Effector CD8-positive, alpha-beta T cell (primary cell): ENCODE results near the gene CNKSR3.

Experiments used
- DNase-seq: peaks from one replicate; lab custom pipeline; 2025; lab: John Stamatoyannopoulos, UW

CNKSR3 gene

DNA sequence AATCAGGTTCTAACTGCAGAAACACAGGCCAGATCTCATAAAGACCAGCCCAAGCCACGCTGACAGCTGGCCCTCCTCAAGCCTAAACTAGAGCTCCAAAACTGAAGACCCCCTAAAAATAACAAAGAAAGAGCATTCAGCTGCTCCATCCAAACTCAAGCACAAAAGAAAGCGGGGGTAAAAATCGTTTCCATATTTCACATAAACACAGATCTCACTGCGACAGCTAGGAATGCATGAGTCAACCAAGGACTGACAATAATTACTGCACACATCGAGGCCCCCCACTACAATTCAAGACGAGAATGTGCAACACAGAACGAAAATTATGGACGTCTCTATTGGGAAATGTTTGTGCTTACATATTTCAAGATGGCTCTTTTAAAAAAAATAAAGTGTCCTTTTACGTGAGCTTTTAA lies 31.1 kb downstream of the CNKSR3 start:
- DNase-seq, result no peak

GRCh38 chr6:154478701-154479060 lies 31.8 kb downstream of the CNKSR3 start:
- DNase-seq, result no peak

- no peak for DNase-seq
Measured at GRCh38 chr6:154478021-154478700, 32.3 kb downstream of the CNKSR3 start.

- DNase-seq, result no peak
Measured at GRCh38 chr6:154476494-154476893, 34.0 kb downstream of the CNKSR3 start.

DNA sequence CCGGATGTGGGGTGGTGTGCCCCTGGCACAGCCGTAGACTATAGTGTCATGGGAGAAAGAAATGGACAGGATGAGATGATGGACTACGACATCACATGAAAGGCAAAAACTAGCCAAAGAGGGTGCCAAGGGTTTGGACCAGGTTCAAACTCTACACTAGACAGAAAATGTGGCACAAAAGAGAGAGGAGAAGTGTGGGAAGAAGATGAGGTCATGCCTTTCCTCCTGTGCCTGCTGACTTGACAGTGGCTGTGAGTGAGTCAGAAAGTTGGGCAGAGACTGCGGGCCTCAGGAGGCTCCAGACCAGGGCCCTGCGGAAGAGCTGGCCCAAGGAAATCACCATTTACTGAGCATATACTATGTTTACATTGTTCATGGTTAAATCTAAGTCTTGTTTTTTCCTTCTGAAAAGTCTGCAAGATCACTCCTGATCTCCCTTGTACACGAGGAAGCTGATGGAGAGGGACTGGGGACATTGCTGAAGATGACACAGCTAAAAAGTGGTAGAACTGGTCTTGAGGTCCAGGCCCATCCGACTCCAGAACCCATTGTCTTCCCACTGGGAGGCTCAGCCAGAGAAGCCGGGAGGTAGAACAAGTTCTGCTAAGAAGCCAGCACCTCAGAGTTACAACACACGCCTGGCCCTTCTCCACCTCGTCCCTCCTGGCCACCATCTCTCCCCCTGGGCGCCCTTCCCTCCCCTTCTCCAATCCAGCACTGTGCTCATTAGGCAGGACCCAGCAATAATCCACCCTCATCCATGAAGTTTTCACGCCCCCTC lies 35.6 kb downstream of the CNKSR3 start:
- DNase-seq, result no peak

DNA sequence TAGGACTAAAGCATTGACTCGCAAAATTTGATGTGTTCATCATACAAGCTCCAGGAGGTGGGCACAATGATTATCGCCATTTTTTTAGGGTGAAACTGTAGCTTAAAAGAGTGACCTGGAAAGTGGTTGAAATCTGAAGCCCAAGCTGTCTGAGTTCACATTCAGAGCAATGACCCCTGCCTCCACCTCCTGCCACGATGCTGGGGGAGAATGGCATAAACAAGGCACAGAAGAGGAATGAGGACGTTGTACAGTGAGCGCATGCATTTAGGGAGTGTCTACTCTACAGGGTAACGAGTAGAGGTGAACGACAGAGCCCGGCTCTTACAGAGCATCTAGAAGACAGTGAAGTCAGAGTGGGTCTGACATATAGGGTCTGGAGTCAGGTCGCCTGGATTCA lies 37.2 kb downstream of the CNKSR3 start:
- DNase-seq, result no peak

GRCh38 chr6:154471609-154472362 lies 38.7 kb downstream of the CNKSR3 start:
- no peak for DNase-seq

DNA sequence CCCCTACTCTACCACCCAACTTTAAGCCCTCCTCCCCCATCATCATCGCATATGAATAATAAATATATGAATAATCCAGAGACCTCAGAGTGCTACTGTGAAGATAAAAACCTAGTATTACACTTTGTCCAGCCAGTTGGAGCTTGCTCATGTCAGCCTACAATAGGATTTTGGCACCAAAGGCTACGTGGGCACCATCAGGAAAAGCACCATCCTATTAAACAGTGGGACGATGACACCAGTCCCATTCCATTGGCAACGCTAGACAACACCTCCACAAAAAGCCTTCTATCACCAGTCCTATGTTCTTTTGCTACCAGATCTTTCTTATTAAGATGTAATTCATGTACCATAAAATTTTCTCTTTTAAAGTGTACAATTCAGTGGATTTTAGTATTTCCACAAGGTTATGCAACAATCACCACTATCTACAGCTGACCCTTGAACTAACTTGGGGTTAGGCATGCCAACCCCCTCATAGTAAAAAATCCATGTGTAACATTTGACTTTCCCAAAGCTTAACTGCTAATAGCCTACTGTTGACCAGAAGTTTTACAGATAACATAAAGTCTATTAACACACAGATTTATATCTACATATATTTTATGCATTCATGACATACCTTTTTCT lies 41.1 kb downstream of the CNKSR3 start:
- DNase-seq, result no peak

GRCh38 chr6:154468760-154469159 lies 41.7 kb downstream of the CNKSR3 start:
- DNase-seq, result no peak

DNA sequence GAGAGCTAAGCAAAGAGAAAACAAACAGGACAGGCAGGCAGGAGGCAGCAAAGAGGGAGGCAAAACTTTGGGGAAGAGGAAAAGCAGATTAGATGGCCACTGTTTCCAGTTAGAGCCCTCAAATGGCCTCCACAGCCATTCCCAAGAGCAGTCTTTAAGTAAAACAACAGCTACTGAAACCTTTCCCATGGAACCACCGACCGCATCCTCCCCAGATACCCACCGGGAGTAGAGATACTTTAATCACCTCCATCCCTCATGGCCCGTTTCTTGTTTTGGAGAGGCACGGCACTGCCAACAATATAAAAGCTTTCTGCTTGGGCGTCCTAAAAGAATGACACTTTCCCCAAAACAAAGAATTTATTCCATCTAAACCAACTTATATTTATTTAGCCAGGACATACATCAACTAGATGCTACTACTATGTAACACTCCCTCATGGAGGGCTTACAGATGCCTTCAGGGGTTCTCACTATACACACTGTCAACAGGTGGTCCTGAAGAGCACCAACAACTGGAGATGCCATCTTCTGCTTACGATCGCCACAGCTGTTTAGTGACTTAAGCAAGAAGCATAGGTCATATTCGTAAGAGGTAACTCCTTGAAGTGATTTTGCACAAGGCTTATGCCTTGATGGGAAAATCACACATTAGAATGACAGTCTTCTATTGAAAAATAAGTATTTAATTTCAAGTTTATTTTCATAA lies 43.4 kb downstream of the CNKSR3 start:
- DNase-seq, result no peak

GRCh38 chr6:154466139-154466538 lies 44.3 kb downstream of the CNKSR3 start:
- no peak for DNase-seq

DNA sequence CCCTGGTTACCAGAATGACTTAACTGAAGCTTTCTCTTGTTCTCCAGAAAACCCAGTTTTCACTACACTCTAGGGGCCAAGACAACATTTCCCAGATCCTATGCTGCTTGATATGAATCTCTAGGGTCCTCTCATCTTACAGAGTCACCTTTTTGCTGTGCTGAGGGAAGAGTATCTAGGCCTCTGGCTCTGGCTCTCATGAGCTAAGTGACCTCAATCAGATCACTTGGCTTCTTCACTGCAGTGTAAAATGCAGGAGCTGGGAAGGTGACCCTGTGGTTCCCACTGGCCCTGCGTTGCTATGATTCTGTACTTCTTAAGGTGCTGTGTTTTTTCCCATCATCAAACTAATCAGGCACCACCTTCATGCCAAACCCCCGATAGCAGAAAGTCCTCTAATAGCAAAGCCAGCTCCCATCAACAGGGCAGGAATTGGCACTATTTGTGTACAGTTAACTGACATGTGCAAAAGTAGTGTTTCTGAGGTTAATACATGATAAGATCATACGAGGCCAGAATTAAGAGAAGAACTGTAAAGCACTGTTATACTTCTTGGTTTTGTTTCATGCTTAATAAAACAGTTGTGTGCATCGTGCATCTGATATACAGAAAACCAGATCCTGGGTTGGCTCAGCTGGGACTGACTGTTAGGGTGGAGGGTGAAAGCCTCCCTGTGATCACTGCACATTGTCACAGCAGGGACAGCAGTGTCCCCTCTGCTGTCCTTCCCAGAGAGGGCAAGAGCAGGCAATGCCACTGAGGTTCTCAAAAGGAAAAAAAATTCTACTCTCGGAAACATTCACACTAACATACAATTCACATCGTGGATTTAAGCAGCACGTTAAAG lies 46.7 kb downstream of the CNKSR3 start:
- no peak for DNase-seq

DNA sequence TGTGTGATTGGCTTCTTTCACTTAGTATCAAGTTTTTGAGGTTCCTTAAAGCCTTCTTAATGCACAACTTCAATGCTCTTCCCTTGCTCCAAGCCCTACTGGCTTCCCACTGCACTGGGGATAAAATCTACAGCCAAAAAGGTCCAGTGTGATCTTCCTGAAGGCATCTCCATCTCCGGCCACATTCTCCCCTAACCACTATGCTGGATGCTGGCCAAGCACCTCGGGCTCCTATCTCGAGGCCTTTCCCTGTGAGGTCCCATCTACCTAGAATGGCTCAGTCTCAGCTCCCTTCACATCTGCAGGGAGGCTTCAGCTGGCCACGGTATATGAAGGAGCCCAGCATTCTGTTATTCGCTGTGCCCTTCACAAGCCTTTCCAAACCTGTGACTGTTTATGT lies 48.1 kb downstream of the CNKSR3 start:
- no peak for DNase-seq

GRCh38 chr6:154461348-154461747 lies 49.1 kb downstream of the CNKSR3 start:
- DNase-seq, result no peak

DNA sequence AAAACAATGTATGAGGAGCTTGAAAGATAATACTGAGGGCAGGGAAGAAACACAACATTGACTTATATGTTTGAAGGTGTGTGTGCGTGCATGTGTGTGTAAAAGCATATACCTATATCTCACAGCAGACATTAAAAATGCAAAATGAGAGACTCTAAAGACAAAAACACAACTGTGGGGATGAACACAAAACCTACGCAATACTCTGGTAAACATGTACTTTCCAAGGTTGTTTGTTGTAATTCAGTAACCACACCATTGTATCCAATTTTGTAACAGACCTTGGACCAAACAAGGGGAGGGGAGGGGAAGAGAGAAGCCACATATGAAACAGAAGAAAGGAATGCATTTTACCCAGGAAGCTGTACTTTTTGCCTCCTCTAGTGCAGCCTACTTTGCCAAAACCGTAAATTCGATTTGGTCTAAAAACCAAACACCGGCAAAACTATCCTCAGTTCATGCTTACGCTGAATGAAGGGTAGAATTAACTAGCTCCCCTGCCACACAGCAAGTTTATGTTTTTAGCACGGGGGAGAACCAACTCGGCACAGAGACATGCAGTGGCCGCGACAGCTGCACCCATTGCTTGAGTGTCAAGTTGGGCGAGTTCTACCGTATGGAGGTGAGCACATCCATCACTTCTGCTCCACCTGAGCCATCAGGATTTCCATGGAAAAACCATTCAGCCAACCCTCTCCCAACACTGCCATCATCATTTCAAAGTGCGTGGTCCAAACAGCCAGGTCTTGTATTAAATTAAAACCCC lies 50.0 kb downstream of the CNKSR3 start:
- no peak for DNase-seq

DNA sequence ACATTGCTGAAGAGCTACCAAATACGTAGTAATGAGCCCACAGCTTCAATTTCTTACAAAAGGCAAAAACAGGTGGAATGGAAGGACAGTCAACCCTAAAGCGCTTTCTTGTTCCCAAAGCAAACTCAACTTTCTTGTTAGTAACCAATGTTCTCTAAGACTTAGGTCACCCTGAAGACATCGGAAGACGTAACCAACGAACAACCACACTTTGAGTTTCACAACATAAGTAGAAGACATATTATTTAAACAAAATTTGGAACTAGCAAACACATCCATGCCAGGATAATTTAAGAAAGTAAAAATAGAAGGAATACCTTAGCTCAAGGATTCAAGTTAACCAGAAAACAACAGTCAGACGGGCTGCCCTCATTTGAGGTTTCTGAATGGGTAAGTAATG lies 51.0 kb downstream of the CNKSR3 start:
- no peak for DNase-seq

GRCh38 chr6:154458565-154459470 lies 51.7 kb downstream of the CNKSR3 start:
- DNase-seq, result no peak

- no peak for DNase-seq
Measured at GRCh38 chr6:154457881-154458284, 52.6 kb downstream of the CNKSR3 start.
